H9 (cell line): ENCODE data around the gene COL27A1. TPM values are rescaled to one million over a fixed set of nuclear protein-coding genes. Genes with fewer than 3 reads are reported as not detected.

Experiments
- DNase-seq: peaks from one replicate; pipeline ENCODE4 v3.0.0-alpha.2; 2017
- H2AFZ ChIP-seq: one replicate; pipeline ENCODE4 v1.6.1; 2013; ENCODE audit warnings: mild to moderate bottlenecking, low read length, control low read depth, moderate library complexity
- H2AK5ac ChIP-seq: 2 replicates; pipeline ENCODE4 v1.6.1; 2013; ENCODE audit warnings: low read length, control low read depth, mixed read lengths; ENCODE audit not compliant: insufficient read length
- H2BK120ac ChIP-seq: one replicate; pipeline ENCODE4 v1.6.1; 2013; ENCODE audit warnings: low read depth, mild to moderate bottlenecking, low read length, control low read depth, inconsistent platforms; ENCODE audit not compliant: poor library complexity, severe bottlenecking
- H2BK12ac ChIP-seq: 2 replicates; pipeline ENCODE4 v1.6.1; 2013; ENCODE audit warnings: low read length, control low read depth, mixed read lengths, low read depth; ENCODE audit not compliant: insufficient read length
- H2BK15ac ChIP-seq: 2 replicates; pipeline ENCODE4 v1.6.1; 2013; ENCODE audit warnings: low read depth, low read length, control low read depth
- H2BK20ac ChIP-seq: one replicate; pipeline ENCODE4 v1.6.1; 2013; ENCODE audit warnings: low read depth, mild to moderate bottlenecking, low read length, control low read depth, inconsistent platforms; ENCODE audit not compliant: poor library complexity, severe bottlenecking
- H2BK5ac ChIP-seq: 2 replicates; pipeline ENCODE4 v1.6.1; 2013; ENCODE audit warnings: low read length, control low read depth, mixed read lengths; ENCODE audit not compliant: insufficient read length
- H3K14ac ChIP-seq: 2 replicates; pipeline ENCODE4 v1.6.1; 2013; ENCODE audit warnings: low read length, control low read depth; ENCODE audit not compliant: insufficient read depth
- H3K18ac ChIP-seq: 2 replicates; pipeline ENCODE4 v1.6.1; 2013; ENCODE audit warnings: low read depth, mild to moderate bottlenecking, mixed read lengths, low read length, control low read depth; ENCODE audit not compliant: insufficient read length
- H3K23ac ChIP-seq: 2 replicates; pipeline ENCODE4 v1.6.1; 2013; ENCODE audit warnings: low read length, control low read depth, mixed read lengths, low read depth; ENCODE audit not compliant: insufficient read length
- H3K23me2 ChIP-seq: 2 replicates; pipeline ENCODE4 v1.6.1; 2013; ENCODE audit warnings: low read depth, mild to moderate bottlenecking, mixed read lengths, low read length, control low read depth; ENCODE audit not compliant: insufficient read length, poor library complexity, severe bottlenecking
- H3K27ac ChIP-seq: 2 replicates; pipeline ENCODE4 v1.5.1; 2013; ENCODE audit warnings: low read length, control low read depth, mixed read lengths, low read depth; ENCODE audit not compliant: insufficient read length
- H3K27me3 ChIP-seq: 2 replicates; pipeline ENCODE4 v1.6.1; 2013; ENCODE audit warnings: low read length, control low read depth, inconsistent platforms; ENCODE audit not compliant: insufficient read depth
- H3K4ac ChIP-seq: 2 replicates; pipeline ENCODE4 v1.6.1; 2013; ENCODE audit warnings: low read depth, mild to moderate bottlenecking, control low read depth, inconsistent platforms, low read length, moderate library complexity
- H3K4me1 ChIP-seq: 2 replicates; pipeline ENCODE4 v1.6.1; 2013; ENCODE audit warnings: low read length, control low read depth, inconsistent platforms; ENCODE audit not compliant: insufficient read depth
- H3K4me2 ChIP-seq: 2 replicates; pipeline ENCODE4 v1.6.1; 2013; ENCODE audit warnings: low read length, control low read depth, mixed read lengths; ENCODE audit not compliant: insufficient read length, insufficient read depth
- H3K56ac ChIP-seq: 2 replicates; pipeline ENCODE4 v1.6.1; 2013; ENCODE audit warnings: low read depth, mild to moderate bottlenecking, mixed read lengths, low read length, control low read depth; ENCODE audit not compliant: insufficient read length
- H3K79me1 ChIP-seq: 2 replicates; pipeline ENCODE4 v1.6.1; 2013; ENCODE audit warnings: low read depth, mild to moderate bottlenecking, moderate library complexity, low read length, control low read depth, inconsistent platforms; ENCODE audit not compliant: insufficient read depth, poor library complexity, severe bottlenecking
- H3K79me2 ChIP-seq: 2 replicates; pipeline ENCODE4 v1.6.1; 2013; ENCODE audit warnings: low read length, control low read depth, inconsistent platforms; ENCODE audit not compliant: insufficient read depth
- H3K9ac ChIP-seq: 2 replicates; pipeline ENCODE4 v1.6.1; 2013; ENCODE audit warnings: low read length, control low read depth, mixed read lengths; ENCODE audit not compliant: insufficient read length; ENCODE audit errors: extremely low read depth
- H3K9me3 ChIP-seq: one replicate; pipeline ENCODE4 v1.6.1; 2013; ENCODE audit warnings: low read depth, low read length, inconsistent platforms; ENCODE audit not compliant: control insufficient read depth
- H3T11ph ChIP-seq: one replicate; pipeline ENCODE4 v1.6.1; 2013; ENCODE audit warnings: mild to moderate bottlenecking, low read length, control low read depth, inconsistent platforms
- H4K20me1 ChIP-seq: one replicate; pipeline ENCODE4 v1.6.1; 2013; ENCODE audit not compliant: control insufficient read depth, insufficient read length, insufficient read depth
- H4K5ac ChIP-seq: 2 replicates; pipeline ENCODE4 v1.6.1; 2013; ENCODE audit warnings: low read depth, mild to moderate bottlenecking, mixed read lengths, low read length, control low read depth; ENCODE audit not compliant: insufficient read length
- H4K8ac ChIP-seq: replicated peaks from 2 replicates; pipeline ENCODE4 v1.6.1; 2013; ENCODE audit warnings: low read length, control low read depth, mixed read lengths, low read depth; ENCODE audit not compliant: insufficient read length
- H4K91ac ChIP-seq: 2 replicates; pipeline ENCODE4 v1.6.1; 2013; ENCODE audit warnings: low read depth, mild to moderate bottlenecking, moderate library complexity, mixed read lengths, low read length, control low read depth; ENCODE audit not compliant: insufficient read length
- H3K27ac Mint-ChIP-seq, 3 experiments: 2 replicates in 2 of 3; 3 replicates in 1 of 3; pipeline ENCODE4 v1.8.0; 2020 to 2021; ENCODE audit warnings: mixed read lengths in 3 of 3, mild to moderate bottlenecking in 1 of 3, moderate library complexity in 1 of 3
- H3K27me3 Mint-ChIP-seq: 2 replicates; pipeline ENCODE4 v1.8.0; 2021; ENCODE audit warnings: low read depth, mild to moderate bottlenecking, moderate library complexity, mixed read lengths
- H3K36me3 Mint-ChIP-seq, 3 experiments: 2 replicates in 2 of 3; 3 replicates in 1 of 3; pipeline ENCODE4 v1.8.0; 2020 to 2021; ENCODE audit warnings: low read depth in 3 of 3, mixed read lengths in 3 of 3; ENCODE audit not compliant: insufficient read depth in 1 of 3
- H3K4me1 Mint-ChIP-seq, 2 experiments: 2 replicates each; pipeline ENCODE4 v1.8.0; 2020; ENCODE audit warnings: mixed read lengths in 2 of 2
- H3K4me3 Mint-ChIP-seq, 2 experiments: 2 replicates in 1 of 2; 3 replicates in 1 of 2; pipeline ENCODE4 v1.8.0; 2020 to 2021; ENCODE audit warnings: mild to moderate bottlenecking in 2 of 2, mixed read lengths in 2 of 2, moderate library complexity in 1 of 2
- H3K9me3 Mint-ChIP-seq, 2 experiments: 2 replicates in 1 of 2; 3 replicates in 1 of 2; pipeline ENCODE4 v1.8.0; 2020; ENCODE audit warnings: mild to moderate bottlenecking in 2 of 2, mixed read lengths in 2 of 2, moderate library complexity in 1 of 2
- WGBS: extraction: QIAGEN DNeasy Blood & Tissue Kit; methylation state at CpG from one replicate; pipeline ENCODE4 v1.1.7; 2013; ENCODE audit warnings: missing lambda C conversion rate, low lambda C conversion rate, mixed read lengths; ENCODE audit not compliant: insufficient read length; ENCODE audit errors: extremely low coverage; 5-methylcytosine and 5-hydroxymethylcytosine counted together
- total RNA-seq: library from RNA; stranded (reverse); gene quantifications from 2 replicates; pipeline ENCODE4 v1.2.1, GENCODE V29; 2021
- TF ChIP-seq, protein P1 (sequence below): fragments of 200-600 bp; sonication (generic); conservative IDR thresholded peaks from 3 replicates; pipeline ENCODE4 v1.8.0; 2021; ENCODE audit warnings: antibody characterized with exemption, mild to moderate bottlenecking

COL27A1 gene
- total RNA-seq, 1 experiment from 2014 or later: 17.9 TPM

- DNase-seq: no peak
- Histone ChIP-seq H3K27me3 (no peaks in the 10 kb centered on the region), H3K56ac (no peak overlapping the region), H4K8ac (no peak overlapping the region), H2BK15ac (no peak overlapping the region), H3K4me2 (no peak overlapping the region), H3K9me3 (no peaks in the 10 kb centered on the region), H3K79me1 (no peaks in the 10 kb centered on the region), H2BK120ac (no peak overlapping the region), H2BK12ac (no peak overlapping the region), H3K4me1 (no peaks in the 10 kb centered on the region), H2AFZ (no peak overlapping the region), H2BK20ac (no peak overlapping the region), H3K27ac (no peak overlapping the region), H3K14ac (no peak overlapping the region; the same call in 1 of the 2 replicates), H3K23ac (no peak overlapping the region), H3K9ac (no peak overlapping the region), H2BK5ac (no peak overlapping the region), H3K4ac (no peak overlapping the region), H4K91ac (no peak overlapping the region), H3K18ac (no peak overlapping the region), H3K79me2 (no peaks in the 10 kb centered on the region), H3K23me2 (no peaks in the 10 kb centered on the region), H2AK5ac (no peak overlapping the region), H4K20me1 (no peaks in the 10 kb centered on the region), H3T11ph (no peak overlapping the region), H4K5ac (no peak overlapping the region)
- no peak overlapping the region for H3K4me3 Mint-ChIP-seq
- WGBS: no CpG with 5 or more reads among the region's 13 CpGs
- H3K36me3 Mint-ChIP-seq: peaks cover 0 to 7% (median 0%) of the 10 kb centered on the region in 3 experiments; a peak in 3 of 7 replicates
- no peaks in the 10 kb centered on the region for H3K9me3 Mint-ChIP-seq
- no peak overlapping the region for H3K27ac Mint-ChIP-seq
- H3K27me3 Mint-ChIP-seq: no peaks in the 10 kb centered on the region
- TF ChIP-seq, protein P1, sequence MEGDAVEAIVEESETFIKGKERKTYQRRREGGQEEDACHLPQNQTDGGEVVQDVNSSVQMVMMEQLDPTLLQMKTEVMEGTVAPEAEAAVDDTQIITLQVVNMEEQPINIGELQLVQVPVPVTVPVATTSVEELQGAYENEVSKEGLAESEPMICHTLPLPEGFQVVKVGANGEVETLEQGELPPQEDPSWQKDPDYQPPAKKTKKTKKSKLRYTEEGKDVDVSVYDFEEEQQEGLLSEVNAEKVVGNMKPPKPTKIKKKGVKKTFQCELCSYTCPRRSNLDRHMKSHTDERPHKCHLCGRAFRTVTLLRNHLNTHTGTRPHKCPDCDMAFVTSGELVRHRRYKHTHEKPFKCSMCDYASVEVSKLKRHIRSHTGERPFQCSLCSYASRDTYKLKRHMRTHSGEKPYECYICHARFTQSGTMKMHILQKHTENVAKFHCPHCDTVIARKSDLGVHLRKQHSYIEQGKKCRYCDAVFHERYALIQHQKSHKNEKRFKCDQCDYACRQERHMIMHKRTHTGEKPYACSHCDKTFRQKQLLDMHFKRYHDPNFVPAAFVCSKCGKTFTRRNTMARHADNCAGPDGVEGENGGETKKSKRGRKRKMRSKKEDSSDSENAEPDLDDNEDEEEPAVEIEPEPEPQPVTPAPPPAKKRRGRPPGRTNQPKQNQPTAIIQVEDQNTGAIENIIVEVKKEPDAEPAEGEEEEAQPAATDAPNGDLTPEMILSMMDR: no peak
- peaks cover 4 to 7% of the 10 kb centered on the region in 2 experiments; a peak in 3 of 4 replicates for H3K4me1 Mint-ChIP-seq
These were observed 153.1 kb downstream of the COL27A1 start for GRCh38 chr9:114308361-114308950.
